Liver (tissue), 9 donors: ENCODE measurements around the gene SLC1A5. TPM values are rescaled to one million over a fixed set of nuclear protein-coding genes. Genes with fewer than 3 reads are reported as not detected.

Experiments
- DNase-seq: peaks from one replicate; pipeline ENCODE4 v3.0.0-alpha.2; 2017; ENCODE audit warnings: low spot score
- H3K27ac ChIP-seq, 2 donors: one replicate each; pipeline ENCODE4 v1.7.0; 2013; ENCODE audit warnings: inconsistent platforms in 2 of 2, low read length in 2 of 2, control low read depth in 1 of 2, low read depth in 1 of 2, mild to moderate bottlenecking in 1 of 2
- H3K27me3 ChIP-seq, 4 donors: one replicate each; pipeline versions ENCODE4 v1.6.1 to v1.7.0; 2013; ENCODE audit warnings: low read length in 3 of 4, inconsistent platforms in 1 of 4, mild to moderate bottlenecking in 1 of 4, moderate library complexity in 1 of 4; ENCODE audit not compliant: control insufficient read depth in 4 of 4, insufficient read depth in 4 of 4
- H3K36me3 ChIP-seq, 4 donors: one replicate each; pipeline versions ENCODE4 v1.6.1 to v1.7.0; 2013; ENCODE audit warnings: low read length in 3 of 4, mild to moderate bottlenecking in 3 of 4, low read depth in 1 of 4, moderate library complexity in 1 of 4; ENCODE audit not compliant: control insufficient read depth in 4 of 4, insufficient read depth in 3 of 4
- H3K4me1 ChIP-seq, 4 donors: one replicate each; pipeline versions ENCODE4 v1.6.1 to v1.7.0; 2013; ENCODE audit warnings: low read length in 3 of 4, mild to moderate bottlenecking in 3 of 4, moderate library complexity in 1 of 4; ENCODE audit not compliant: control insufficient read depth in 4 of 4, insufficient read depth in 4 of 4
- H3K4me3 ChIP-seq, 3 donors: one replicate each; pipeline versions ENCODE4 v1.6.1 to v1.7.0; 2013; ENCODE audit warnings: low read length in 3 of 3, control low read depth in 1 of 3, low read depth in 1 of 3, mild to moderate bottlenecking in 1 of 3
- H3K9ac ChIP-seq, 2 donors: one replicate each; pipeline ENCODE4 v1.7.0; 2013; ENCODE audit warnings: low read length in 2 of 2, mild to moderate bottlenecking in 2 of 2, moderate library complexity in 2 of 2, control low read depth in 1 of 2, low read depth in 1 of 2
- H3K9me3 ChIP-seq, 4 donors: one replicate each; pipeline versions ENCODE4 v1.6.1 to v1.7.0; 2013; ENCODE audit warnings: low read length in 3 of 4; ENCODE audit not compliant: control insufficient read depth in 4 of 4
- ATF3 ChIP-seq: IDR thresholded peaks from 2 replicates; pipeline ENCODE4 v1.6.1; 2016; ENCODE audit warnings: antibody characterized with exemption
- CTCF ChIP-seq: fragments of 150-350 bp; IDR thresholded peaks from 2 replicates; pipeline ENCODE4 v1.5.1; 2017; ENCODE audit warnings: improper control_type of control experiment, low read depth, low read length; ENCODE audit not compliant: missing input control
- EGR1 ChIP-seq, 2 donors: IDR thresholded peaks; 2 replicates each; pipeline ENCODE4 v1.6.1; 2016 to 2018; ENCODE audit warnings: antibody characterized with exemption in 2 of 2, low read depth in 2 of 2
- FOXA1 ChIP-seq: IDR thresholded peaks from 2 replicates; pipeline ENCODE4 v1.6.1; 2016; ENCODE audit warnings: antibody characterized with exemption
- FOXA2 ChIP-seq: IDR thresholded peaks from 2 replicates; pipeline ENCODE4 v1.6.1; 2016; ENCODE audit warnings: antibody characterized with exemption
- GABPA ChIP-seq, 2 donors: IDR thresholded peaks in 1 of 2; conservative IDR thresholded peaks in 1 of 2; 2 replicates each; pipeline ENCODE4 v1.6.1; 2016; ENCODE audit warnings: antibody characterized with exemption in 2 of 2, mild to moderate bottlenecking in 1 of 2, moderate library complexity in 1 of 2
- HNF4A ChIP-seq, 2 donors: conservative IDR thresholded peaks; 2 replicates each; pipeline ENCODE4 v1.6.1; 2016; ENCODE audit warnings: antibody characterized with exemption in 2 of 2, mild to moderate bottlenecking in 2 of 2
- HNF4G ChIP-seq: IDR thresholded peaks from 2 replicates; pipeline ENCODE4 v1.6.1; 2016; ENCODE audit warnings: antibody characterized with exemption
- JUND ChIP-seq, 2 donors: IDR thresholded peaks; 2 replicates each; pipeline ENCODE4 v1.6.1; 2016; ENCODE audit warnings: antibody characterized with exemption in 2 of 2
- MAX ChIP-seq: IDR thresholded peaks from 2 replicates; pipeline ENCODE4 v1.6.1; 2016; ENCODE audit warnings: antibody characterized with exemption
- NR2F2 ChIP-seq: IDR thresholded peaks from 2 replicates; pipeline ENCODE4 v1.6.1; 2016; ENCODE audit warnings: antibody characterized with exemption
- RAD21 ChIP-seq, 2 donors: IDR thresholded peaks; 2 replicates each; pipeline ENCODE4 v1.6.1; 2016; ENCODE audit warnings: antibody characterized with exemption in 2 of 2, mild to moderate bottlenecking in 2 of 2
- REST ChIP-seq: IDR thresholded peaks from 2 replicates; pipeline ENCODE4 v1.6.1; 2016; ENCODE audit warnings: antibody characterized with exemption, mild to moderate bottlenecking
- RXRA ChIP-seq, 2 donors: IDR thresholded peaks; 2 replicates each; pipeline ENCODE4 v1.6.1; 2017 to 2018; ENCODE audit warnings: antibody characterized with exemption in 2 of 2, mild to moderate bottlenecking in 1 of 2
- TAF1 ChIP-seq: conservative IDR thresholded peaks from 2 replicates; pipeline ENCODE4 v1.6.1; 2016; ENCODE audit warnings: antibody characterized with exemption, mild to moderate bottlenecking
- YY1 ChIP-seq: IDR thresholded peaks from 2 replicates; pipeline ENCODE4 v1.6.1; 2016; ENCODE audit warnings: antibody characterized with exemption, mild to moderate bottlenecking
- WGBS: extraction: QIAGEN DNeasy Blood & Tissue Kit; methylation state at CpG from one replicate; pipeline ENCODE4 v1.1.7; 2013; 5-methylcytosine and 5-hydroxymethylcytosine counted together
- polyA plus RNA-seq, 2 donors: library from polyadenylated mRNA; stranded (reverse) in 1 of 2; unstranded in 1 of 2; fragments of 200-250 nt in 1 of 2; fragments of >200 nt in 1 of 2; fragmentation: Nextera tagmentation in 1 of 2; extraction: Ambion mirVana in 1 of 2; gene quantifications; one replicate each; pipeline versions ENCODE4 v1.2.1 to v1.2.3, GENCODE V29; 2013 to 2015
- total RNA-seq, 2 donors: library from RNA; depleted of rRNA; stranded (reverse); fragments of >200 nt; gene quantifications; one replicate each; pipeline ENCODE4 v1.2.3, GENCODE V29; 2014
- TF ChIP-seq, protein P1 (sequence below): IDR thresholded peaks from 2 replicates; pipeline ENCODE4 v1.6.1; 2016; ENCODE audit warnings: antibody characterized with exemption
- donor health status: healthy.
- donor health status: healthy.
- donor health status: healthy.
- donor health status: healthy.
- donor health status: healthy.

SLC1A5 gene
- total and polyA plus RNA-seq, 4 donors, result 1.5 to 90.8 (median 6.1) TPM

- H3K9ac ChIP-seq, result no peak overlapping the region
- no peak overlapping the region for H3K4me3 ChIP-seq
- peaks cover 0 to 3% (median 0%) of the 10 kb centered on the region in 4 donors for H3K36me3 ChIP-seq
- no peak for TF ChIP-seq HNF4A (conservative IDR thresholded peaks at IDR 0.05)
- TF ChIP-seq EGR1 (IDR thresholded peaks at IDR 0.05; ENCODE audit: low read depth in 2 of 2), result no peak
- no peak for TF ChIP-seq MAX
- no peak for TF ChIP-seq ATF3
- TF ChIP-seq, protein P1, sequence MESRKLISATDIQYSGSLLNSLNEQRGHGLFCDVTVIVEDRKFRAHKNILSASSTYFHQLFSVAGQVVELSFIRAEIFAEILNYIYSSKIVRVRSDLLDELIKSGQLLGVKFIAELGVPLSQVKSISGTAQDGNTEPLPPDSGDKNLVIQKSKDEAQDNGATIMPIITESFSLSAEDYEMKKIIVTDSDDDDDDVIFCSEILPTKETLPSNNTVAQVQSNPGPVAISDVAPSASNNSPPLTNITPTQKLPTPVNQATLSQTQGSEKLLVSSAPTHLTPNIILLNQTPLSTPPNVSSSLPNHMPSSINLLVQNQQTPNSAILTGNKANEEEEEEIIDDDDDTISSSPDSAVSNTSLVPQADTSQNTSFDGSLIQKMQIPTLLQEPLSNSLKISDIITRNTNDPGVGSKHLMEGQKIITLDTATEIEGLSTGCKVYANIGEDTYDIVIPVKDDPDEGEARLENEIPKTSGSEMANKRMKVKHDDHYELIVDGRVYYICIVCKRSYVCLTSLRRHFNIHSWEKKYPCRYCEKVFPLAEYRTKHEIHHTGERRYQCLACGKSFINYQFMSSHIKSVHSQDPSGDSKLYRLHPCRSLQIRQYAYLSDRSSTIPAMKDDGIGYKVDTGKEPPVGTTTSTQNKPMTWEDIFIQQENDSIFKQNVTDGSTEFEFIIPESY, result no peak
- no peak for TF ChIP-seq RXRA (IDR thresholded peaks at IDR 0.05)
- TF ChIP-seq GABPA (IDR thresholded peaks at IDR 0.05 in 1 of 2, conservative IDR thresholded peaks at IDR 0.05 in 1 of 2), result no peak
- no peak for TF ChIP-seq FOXA1
- TF ChIP-seq JUND (IDR thresholded peaks at IDR 0.05), result no peak
- TF ChIP-seq NR2F2, result no peak
- no peak for TF ChIP-seq TAF1
- TF ChIP-seq FOXA2, result no peak
- no peak for TF ChIP-seq YY1
- no peak for TF ChIP-seq CTCF
- TF ChIP-seq REST, result no peak
- no peak for TF ChIP-seq HNF4G
- TF ChIP-seq RAD21 (IDR thresholded peaks at IDR 0.05), result no peak
- no peaks in the 10 kb centered on the region for H3K27me3 ChIP-seq
- no peaks in the 10 kb centered on the region for H3K9me3 ChIP-seq
- 70% methylated on average over 4 of the region's 4 CpGs for WGBS
- no peak overlapping the region for H3K27ac ChIP-seq
- no peak for DNase-seq
- H3K4me1 ChIP-seq, result peaks cover 10 to 43% (median 29%) of the 10 kb centered on the region in 4 donors
These were observed 45.4 kb downstream of the SLC1A5 start for GRCh38 chr19:46742926-46743480.
